Prostate gland (tissue), 2 donors: ENCODE results near the gene B3GALT4.

Source experiments
- CTCF ChIP-seq, 4 experiments: fragments of 200-600 bp in 2 of 4; fragments of 450-650 bp in 2 of 4; sonication (generic) in 2 of 4; IDR thresholded peaks; 1 replicate in 3 of 4; 2 replicates in 1 of 4; pipeline ENCODE4 v1.5.1; 2016 to 2019; ENCODE audit warnings: antibody characterized with exemption in 4 of 4, mild to moderate bottlenecking in 2 of 4, moderate library complexity in 2 of 4
- POLR2A ChIP-seq: fragments of 450-650 bp; IDR thresholded peaks from one replicate; pipeline ENCODE4 v1.6.1; 2016; ENCODE audit warnings: antibody characterized with exemption, mild to moderate bottlenecking
- POLR2AphosphoS5 ChIP-seq: sonication (generic); formaldehyde crosslinking; IDR thresholded peaks from one replicate; pipeline ENCODE4 v1.6.1; 2017; ENCODE audit warnings: antibody characterized with exemption

GRCh38 chr6:33289784-33290315 is 12.9 kb downstream of the B3GALT4 start:
- TF ChIP-seq CTCF (IDR thresholded peaks at IDR 0.05) = no peak
- TF ChIP-seq POLR2A = no peak
- TF ChIP-seq POLR2AphosphoS5 = no peak
